GM15510 (cell line): ENCODE results near the gene ADAMTS19.

ENCODE experiments used
- POLR2A ChIP-seq: IDR thresholded peaks from 3 replicates; pipeline ENCODE4 v1.6.1; 2011; ENCODE audit warnings: borderline replicate concordance; ENCODE audit not compliant: insufficient read length; ENCODE audit errors: extremely low read depth

ADAMTS19 gene

GRCh38 chr5:129608350-129608749 lies 148.3 kb downstream of the ADAMTS19 start:
- no peak for TF ChIP-seq POLR2A

DNA sequence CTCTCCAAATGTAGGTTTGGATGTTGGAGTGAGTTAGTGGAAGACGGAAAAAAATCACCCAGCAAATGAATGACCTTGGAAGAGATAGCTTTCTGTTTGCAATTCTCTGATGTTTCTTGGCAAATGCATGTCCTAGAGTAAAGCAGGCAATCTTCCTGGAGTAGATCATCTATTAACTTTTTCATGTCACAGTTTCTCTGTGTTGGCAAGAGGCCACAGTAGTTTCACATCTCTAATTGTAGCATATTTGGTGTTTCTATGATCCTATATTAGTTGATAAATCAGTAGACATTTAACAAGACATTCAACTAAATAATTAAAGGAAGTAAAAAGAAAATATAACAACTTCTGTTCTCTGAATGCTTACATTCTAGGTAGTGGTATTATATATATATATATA lies 149.6 kb downstream of the ADAMTS19 start:
- TF ChIP-seq POLR2A, result no peak

DNA sequence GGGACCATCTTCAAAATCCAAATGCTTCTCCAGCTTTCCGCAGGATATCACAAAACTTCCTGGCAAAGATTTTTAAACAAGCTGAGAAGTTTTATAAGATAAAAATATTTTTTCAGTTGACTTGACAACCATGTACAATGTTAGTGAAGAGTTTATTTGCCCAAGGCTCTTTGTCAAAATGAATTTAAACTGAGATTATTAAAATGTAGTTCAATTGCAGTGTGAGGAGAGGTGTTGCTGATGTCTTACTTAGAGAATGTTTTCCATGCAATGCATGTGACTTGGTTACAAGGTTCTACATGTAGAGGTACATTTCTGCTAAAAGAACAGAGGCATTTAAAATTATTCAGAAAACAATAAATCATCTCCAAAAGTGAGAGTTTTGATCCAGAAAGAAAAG lies 156.4 kb downstream of the ADAMTS19 start:
- no peak for TF ChIP-seq POLR2A

GRCh38 chr5:129617206-129617605 lies 157.1 kb downstream of the ADAMTS19 start:
- TF ChIP-seq POLR2A, result no peak

GRCh38 chr5:129619782-129620181 lies 159.7 kb downstream of the ADAMTS19 start:
- no peak for TF ChIP-seq POLR2A

DNA sequence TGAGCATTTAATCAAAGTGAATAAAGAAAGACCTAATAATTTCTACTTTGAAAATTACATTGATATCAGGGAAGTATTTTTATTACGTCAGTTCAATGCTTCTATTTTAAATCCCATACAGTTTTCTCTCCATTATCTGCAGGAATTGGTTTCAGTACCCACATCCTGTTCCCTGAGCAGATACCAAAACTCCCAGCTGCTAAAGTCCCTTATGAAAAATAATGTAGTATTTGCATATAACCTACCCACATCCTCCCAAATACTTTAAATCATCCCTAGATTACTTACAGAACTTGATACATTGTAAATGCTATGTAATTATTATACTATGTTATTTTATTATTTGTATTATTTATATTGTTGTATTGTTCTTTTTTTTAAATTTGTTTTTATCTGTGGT lies 162.4 kb downstream of the ADAMTS19 start:
- TF ChIP-seq POLR2A, result no peak

DNA sequence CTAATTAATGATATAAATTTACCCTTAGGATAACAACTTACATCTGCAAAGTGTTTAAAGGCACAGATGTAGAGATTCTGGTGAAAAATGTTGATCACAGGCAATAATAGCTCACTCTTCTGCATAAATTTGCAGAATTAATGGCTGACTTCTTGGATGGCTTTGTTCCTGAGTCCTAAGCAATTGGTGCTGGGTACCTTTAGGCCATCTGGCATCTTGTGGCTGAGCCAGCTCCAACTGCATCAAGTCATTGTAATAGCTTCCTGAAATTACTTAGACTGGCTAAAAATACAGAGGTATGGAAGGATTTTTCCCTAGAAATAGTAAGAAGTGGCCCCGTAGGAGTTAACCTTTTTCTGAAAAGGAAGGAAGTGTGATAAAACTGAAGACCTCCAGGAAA lies 169.5 kb downstream of the ADAMTS19 start:
- TF ChIP-seq POLR2A, result no peak

- TF ChIP-seq POLR2A, result no peak
These were observed 170.0 kb downstream of the ADAMTS19 start for GRCh38 chr5:129630101-129630500.

- TF ChIP-seq POLR2A, result no peak
These were observed 171.9 kb downstream of the ADAMTS19 start for GRCh38 chr5:129631961-129632360.

DNA sequence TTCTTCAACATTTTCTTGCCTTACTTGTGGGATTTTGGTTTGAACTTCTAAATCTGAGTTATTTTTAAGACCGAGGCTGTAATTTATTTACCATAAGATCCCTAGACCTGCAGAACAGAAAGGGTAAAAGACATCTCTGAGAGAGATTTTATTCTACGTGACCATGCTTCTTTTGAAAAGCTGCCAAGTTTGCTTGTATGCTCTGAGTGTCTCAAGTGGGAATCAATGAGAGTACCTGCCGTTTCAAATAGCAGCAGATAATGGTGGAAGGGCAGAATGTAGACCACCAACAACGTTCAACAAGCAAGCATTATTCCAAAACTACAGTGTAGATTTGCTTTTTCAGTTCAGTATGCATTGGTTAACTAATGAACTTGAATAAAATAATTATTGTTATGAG lies 179.2 kb downstream of the ADAMTS19 start:
- TF ChIP-seq POLR2A, result no peak

- TF ChIP-seq POLR2A, result no peak
These were observed 192.4 kb downstream of the ADAMTS19 start for GRCh38 chr5:129652349-129653056.

GRCh38 chr5:129653057-129653375 lies 192.9 kb downstream of the ADAMTS19 start:
- no peak for TF ChIP-seq POLR2A

- TF ChIP-seq POLR2A, result no peak
These were observed 193.3 kb downstream of the ADAMTS19 start for GRCh38 chr5:129653442-129653841.

DNA sequence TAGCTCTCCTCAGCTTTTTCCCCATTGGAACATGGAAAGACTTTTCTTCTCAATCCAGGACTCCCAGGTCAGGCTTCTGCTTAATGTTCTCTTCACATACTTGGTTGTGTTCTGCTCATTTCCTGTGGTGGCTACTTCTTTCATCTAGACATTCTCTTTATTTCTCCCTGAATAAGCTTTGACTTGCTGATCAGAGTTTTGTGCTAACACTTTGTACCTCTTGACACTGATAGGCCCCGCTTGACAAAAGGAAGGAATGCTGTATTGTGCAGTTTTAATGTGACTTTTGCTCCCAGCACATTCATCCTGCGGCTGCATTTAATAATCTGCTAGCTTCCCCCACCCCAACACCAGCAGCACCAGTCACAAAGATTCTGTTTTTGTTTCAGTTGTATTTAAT lies 196.9 kb downstream of the ADAMTS19 start:
- TF ChIP-seq POLR2A, result no peak

- no peak for TF ChIP-seq POLR2A
These were observed 198.7 kb downstream of the ADAMTS19 start for GRCh38 chr5:129658801-129659200.

- TF ChIP-seq POLR2A, result no peak
These were observed 201.4 kb downstream of the ADAMTS19 start for GRCh38 chr5:129661366-129662035.
